Esophagus muscularis mucosa (tissue), 4 donors: ENCODE results near the gene PLPP7. TPM values are rescaled to one million over a fixed set of nuclear protein-coding genes. Genes with fewer than 3 reads are reported as not detected.

ENCODE experiments used
- DNase-seq: peaks from one replicate; pipeline ENCODE4 v3.0.0-alpha.2; 2017; ENCODE audit errors: extremely low spot score
- H3K27ac ChIP-seq, 4 donors: fragments of 200-600 bp; sonication (generic); replicated peaks in 1 of 4; 1 replicate in 3 of 4; 2 replicates in 1 of 4; pipeline ENCODE4 v1.5.1; 2016 to 2019; ENCODE audit warnings: mild to moderate bottlenecking in 1 of 4
- H3K27me3 ChIP-seq, 4 donors: fragments of 200-600 bp; sonication (generic); one replicate each; pipeline versions ENCODE4 v1.5.1 to v1.6.0; 2016 to 2019
- H3K36me3 ChIP-seq, 4 donors: fragments of 200-600 bp; sonication (generic); one replicate each; pipeline ENCODE4 v1.5.1; 2016 to 2019
- H3K4me1 ChIP-seq, 4 donors: fragments of 200-600 bp; sonication (generic); one replicate each; pipeline ENCODE4 v1.5.1; 2016 to 2019
- H3K4me3 ChIP-seq, 4 donors: fragments of 200-600 bp; sonication (generic); 1 replicate in 2 of 4; 2 replicates in 2 of 4; pipeline ENCODE4 v1.5.1; 2016 to 2019; ENCODE audit warnings: mild to moderate bottlenecking in 4 of 4, moderate library complexity in 1 of 4
- H3K9me3 ChIP-seq, 4 donors: fragments of 200-600 bp; sonication (generic); 1 replicate in 3 of 4; 2 replicates in 1 of 4; pipeline ENCODE4 v1.5.1; 2016 to 2019
- EP300 ChIP-seq: sonication (generic); formaldehyde crosslinking; IDR thresholded peaks from one replicate; pipeline ENCODE4 v1.6.1; 2017; ENCODE audit warnings: antibody characterized with exemption
- POLR2A ChIP-seq: fragments of 450-650 bp; IDR thresholded peaks from one replicate; pipeline ENCODE4 v1.6.1; 2017; ENCODE audit warnings: antibody characterized with exemption, moderate library complexity, mild to moderate bottlenecking, low read depth
- POLR2AphosphoS5 ChIP-seq, 2 donors: sonication (generic); formaldehyde crosslinking; IDR thresholded peaks; one replicate each; pipeline ENCODE4 v1.6.1; 2017; ENCODE audit warnings: antibody characterized with exemption in 2 of 2
- WGBS: methylation state at CpG from one replicate; pipeline ENCODE4 v1.1.5; 2018; 5-methylcytosine and 5-hydroxymethylcytosine counted together
- intact Hi-C: fragments of 100-400 bp; cut with DNase I; formaldehyde crosslinking; loops from one replicate; pipeline ENCODE4 v1.15.1; 2023
- total RNA-seq, 4 donors: library from RNA; depleted of rRNA; stranded (reverse); fragments of >200 nt; gene quantifications; one replicate each; pipeline versions ENCODE4 v1.1.0 to v1.2.1, GENCODE V29; 2016
- TF ChIP-seq, protein P1 (sequence below), 3 experiments: fragments of 200-600 bp in 2 of 3; fragments of 450-650 bp in 1 of 3; sonication (generic) in 2 of 3; IDR thresholded peaks; one replicate each; pipeline ENCODE4 v1.5.1; 2017 to 2019; ENCODE audit warnings: antibody characterized with exemption in 3 of 3, mild to moderate bottlenecking in 2 of 3, moderate library complexity in 1 of 3

The PLPP7 gene
- total RNA-seq, 4 donors from 2014 or later = 11.4 to 22.5 (median 14.4) TPM

DNA sequence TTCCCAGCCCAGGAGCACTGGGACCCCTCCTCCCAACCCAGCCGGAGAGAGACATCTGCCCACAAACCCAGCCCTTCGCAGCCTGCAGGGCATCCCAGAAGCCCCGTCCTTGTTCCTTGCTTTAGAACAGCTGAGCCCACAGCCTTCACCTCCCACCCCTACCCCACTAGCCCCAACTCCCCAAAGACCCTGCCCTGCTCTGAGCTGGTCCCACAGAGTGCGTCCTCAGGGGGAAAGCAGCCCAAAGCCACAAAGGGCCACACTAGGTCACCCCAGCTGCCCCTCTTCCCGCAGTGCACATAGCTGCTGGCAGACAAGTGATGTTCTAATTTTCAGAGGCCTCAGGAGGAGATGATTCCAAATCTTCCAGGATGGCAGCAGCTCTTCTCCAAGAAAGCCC, 8.8 kb downstream of the PLPP7 start:
- H3K27ac ChIP-seq = no peak overlapping the region
- peaks cover 0 to 5% (median 0%) of the 10 kb centered on the region in 4 donors for H3K36me3 ChIP-seq
- no peaks in the 10 kb centered on the region for H3K9me3 ChIP-seq
- H3K4me1 ChIP-seq = peaks cover 0 to 17% (median 2%) of the 10 kb centered on the region in 4 donors
- TF ChIP-seq POLR2AphosphoS5 (IDR thresholded peaks at IDR 0.05) = no peak
- TF ChIP-seq, protein P1, sequence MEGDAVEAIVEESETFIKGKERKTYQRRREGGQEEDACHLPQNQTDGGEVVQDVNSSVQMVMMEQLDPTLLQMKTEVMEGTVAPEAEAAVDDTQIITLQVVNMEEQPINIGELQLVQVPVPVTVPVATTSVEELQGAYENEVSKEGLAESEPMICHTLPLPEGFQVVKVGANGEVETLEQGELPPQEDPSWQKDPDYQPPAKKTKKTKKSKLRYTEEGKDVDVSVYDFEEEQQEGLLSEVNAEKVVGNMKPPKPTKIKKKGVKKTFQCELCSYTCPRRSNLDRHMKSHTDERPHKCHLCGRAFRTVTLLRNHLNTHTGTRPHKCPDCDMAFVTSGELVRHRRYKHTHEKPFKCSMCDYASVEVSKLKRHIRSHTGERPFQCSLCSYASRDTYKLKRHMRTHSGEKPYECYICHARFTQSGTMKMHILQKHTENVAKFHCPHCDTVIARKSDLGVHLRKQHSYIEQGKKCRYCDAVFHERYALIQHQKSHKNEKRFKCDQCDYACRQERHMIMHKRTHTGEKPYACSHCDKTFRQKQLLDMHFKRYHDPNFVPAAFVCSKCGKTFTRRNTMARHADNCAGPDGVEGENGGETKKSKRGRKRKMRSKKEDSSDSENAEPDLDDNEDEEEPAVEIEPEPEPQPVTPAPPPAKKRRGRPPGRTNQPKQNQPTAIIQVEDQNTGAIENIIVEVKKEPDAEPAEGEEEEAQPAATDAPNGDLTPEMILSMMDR (IDR thresholded peaks at IDR 0.05) = no peak
- TF ChIP-seq POLR2A = no peak
- no peak for TF ChIP-seq EP300
- H3K4me3 ChIP-seq = no peak overlapping the region
- no peaks in the 10 kb centered on the region for H3K27me3 ChIP-seq
- no peak for DNase-seq
- intact Hi-C loops = no loop called here
- WGBS = 100% methylated on average over 1 of the region's 5 CpGs

GRCh38 chr9:131298816-131299215, 9.3 kb downstream of the PLPP7 start:
- H3K27ac ChIP-seq = no peak overlapping the region

GRCh38 chr9:131299346-131299960, 9.9 kb downstream of the PLPP7 start:
- intact Hi-C loops = no loop called here
- no peak overlapping the region for H3K4me3 ChIP-seq
- no peaks in the 10 kb centered on the region for H3K27me3 ChIP-seq
- H3K27ac ChIP-seq = no peak overlapping the region
- no peaks in the 10 kb centered on the region for H3K9me3 ChIP-seq
- TF ChIP-seq POLR2A (no peak), POLR2AphosphoS5 (IDR thresholded peaks at IDR 0.05) (no peak), EP300 (no peak)
- TF ChIP-seq, protein P1 (IDR thresholded peaks at IDR 0.05) = no peak
- 75% methylated on average over 8 of the region's 22 CpGs for WGBS
- H3K36me3 ChIP-seq = peaks cover 0 to 5% (median 0%) of the 10 kb centered on the region in 4 donors
- no peak for DNase-seq
- H3K4me1 ChIP-seq = peaks cover 0 to 17% (median 0%) of the 10 kb centered on the region in 4 donors

More at GRCh38 chr9:131298816-131299215, 9.3 kb downstream of the PLPP7 start:
- no peak for DNase-seq
- H3K4me1 ChIP-seq = peaks cover 0 to 17% (median 0%) of the 10 kb centered on the region in 4 donors
- no peak overlapping the region for H3K4me3 ChIP-seq
- 93% methylated on average over 7 of the region's 12 CpGs for WGBS
- H3K36me3 ChIP-seq = peaks cover 0 to 5% (median 0%) of the 10 kb centered on the region in 4 donors
- H3K9me3 ChIP-seq = no peaks in the 10 kb centered on the region
- intact Hi-C loops = no loop called here
- no peaks in the 10 kb centered on the region for H3K27me3 ChIP-seq
- TF ChIP-seq POLR2AphosphoS5 (IDR thresholded peaks at IDR 0.05) (no peak), EP300 (no peak), POLR2A (no peak)
- TF ChIP-seq, protein P1 (IDR thresholded peaks at IDR 0.05) = no peak

DNA sequence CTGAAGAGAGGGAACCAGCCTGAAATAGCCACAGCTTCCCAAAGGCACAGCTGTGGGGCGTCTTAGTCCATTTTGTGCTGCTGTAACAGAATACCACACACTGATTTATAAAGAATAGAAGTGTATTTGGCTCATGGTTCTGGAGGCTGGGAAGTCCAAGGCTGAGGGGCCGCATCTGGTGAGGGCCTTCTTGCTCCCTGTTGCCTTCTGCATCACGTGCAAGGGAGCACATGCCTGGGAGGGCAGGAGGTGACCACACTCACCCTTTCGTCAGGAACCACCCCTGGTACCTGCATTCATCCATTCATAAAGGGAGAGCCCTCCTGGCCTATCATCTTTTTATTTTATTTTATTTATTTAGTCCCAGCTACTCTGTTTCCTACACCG, 10.4 kb downstream of the PLPP7 start:
- 68% methylated on average over 5 of the region's 5 CpGs for WGBS
- H3K4me1 ChIP-seq = peaks cover 0 to 17% (median 0%) of the 10 kb centered on the region in 4 donors
- no peak overlapping the region for H3K4me3 ChIP-seq
- H3K27me3 ChIP-seq = no peaks in the 10 kb centered on the region
- peaks cover 0 to 8% (median 0%) of the 10 kb centered on the region in 4 donors for H3K36me3 ChIP-seq
- TF ChIP-seq, protein P1 (IDR thresholded peaks at IDR 0.05) = no peak
- TF ChIP-seq POLR2AphosphoS5 (IDR thresholded peaks at IDR 0.05) = no peak
- TF ChIP-seq EP300 = no peak
- H3K27ac ChIP-seq = no peak overlapping the region
- intact Hi-C loops = no loop called here
- no peak for DNase-seq
- H3K9me3 ChIP-seq = no peaks in the 10 kb centered on the region

DNA sequence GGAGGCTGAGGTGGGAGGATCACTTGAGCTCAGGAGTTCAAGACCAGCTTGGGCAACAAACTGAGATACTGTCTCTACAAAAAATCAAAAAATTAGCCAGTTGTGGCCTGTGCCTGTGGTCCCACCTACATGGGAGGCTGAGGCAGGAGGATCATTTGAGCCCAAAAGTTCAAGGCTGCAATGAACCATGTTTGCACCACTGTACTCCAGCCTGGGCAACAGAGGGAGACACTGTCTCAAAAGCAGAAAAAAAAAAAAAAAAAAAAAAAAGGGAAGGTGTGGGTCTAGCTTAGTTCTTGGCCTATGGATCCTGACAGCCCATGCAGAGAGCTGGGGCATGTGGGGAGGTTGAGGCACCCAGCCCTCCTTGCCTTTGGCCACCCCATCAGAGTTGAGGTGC, 10.9 kb downstream of the PLPP7 start:
- Histone ChIP-seq H3K27me3 (no peaks in the 10 kb centered on the region), H3K4me1 (peaks cover 0 to 17% (median 0%) of the 10 kb centered on the region in 4 donors), H3K36me3 (peaks cover 0 to 8% (median 0%) of the 10 kb centered on the region in 4 donors), H3K27ac (no peak overlapping the region), H3K9me3 (no peaks in the 10 kb centered on the region), H3K4me3 (no peak overlapping the region)
- intact Hi-C loops = no loop called here
- TF ChIP-seq POLR2AphosphoS5 (IDR thresholded peaks at IDR 0.05) = no peak
- no peak for TF ChIP-seq EP300
- TF ChIP-seq, protein P1 (IDR thresholded peaks at IDR 0.05) = no peak
- no peak for TF ChIP-seq POLR2A
- DNase-seq = no peak
